HepG2 (cell line): Measurements from ENCODE around the gene NFATC3. TPM values are rescaled to one million over a fixed set of nuclear protein-coding genes. Genes with fewer than 3 reads are reported as not detected.

ENCODE experiments used
- GATAD1 ChIP-seq: IDR thresholded peaks from 2 replicates; pipeline ENCODE4 v1.6.1; 2016; ENCODE audit warnings: missing genetic modification reagents, missing compliant biosample characterization
- HIVEP1 ChIP-seq: sonication (generic); formaldehyde crosslinking; IDR thresholded peaks from 2 replicates; pipeline ENCODE4 v1.4.0; 2020; ENCODE audit warnings: mild to moderate bottlenecking, missing genetic modification reagents
- ISX ChIP-seq: sonication (generic); formaldehyde crosslinking; conservative IDR thresholded peaks from 2 replicates; pipeline ENCODE4 v1.5.0; 2020; ENCODE audit warnings: missing genetic modification reagents
- KLF13 ChIP-seq: sonication (generic); formaldehyde crosslinking; IDR thresholded peaks from 2 replicates; pipeline ENCODE4 v1.4.0; 2020; ENCODE audit warnings: mild to moderate bottlenecking, missing genetic modification reagents
- MAFG ChIP-seq: sonication (generic); formaldehyde crosslinking; IDR thresholded peaks from 2 replicates; pipeline ENCODE4 v1.5.1; 2020; ENCODE audit warnings: mild to moderate bottlenecking, missing genetic modification reagents
- MTF1 ChIP-seq: sonication (generic); formaldehyde crosslinking; IDR thresholded peaks from 2 replicates; pipeline ENCODE4 v1.5.0; 2020; ENCODE audit warnings: missing genetic modification reagents
- NCOA5 ChIP-seq: sonication (generic); formaldehyde crosslinking; IDR thresholded peaks from 2 replicates; pipeline ENCODE4 v1.4.0; 2020; ENCODE audit warnings: missing genetic modification reagents
- NONO ChIP-seq, 2 experiments: fragments of 450-650 bp in 1 of 2; sonication (generic) in 1 of 2; formaldehyde crosslinking in 1 of 2; IDR thresholded peaks in 1 of 2; conservative IDR thresholded peaks in 1 of 2; 2 replicates each; pipeline versions ENCODE4 v1.6.1 to v1.8.0; 2017 to 2022; ENCODE audit warnings: mild to moderate bottlenecking in 1 of 2, missing genetic modification reagents in 1 of 2, moderate library complexity in 1 of 2
- TOPORS ChIP-seq: sonication (generic); formaldehyde crosslinking; IDR thresholded peaks from 2 replicates; pipeline ENCODE4 v1.8.0; 2023; ENCODE audit warnings: mild to moderate bottlenecking, missing genetic modification reagents
- ZFP82 ChIP-seq: sonication (generic); formaldehyde crosslinking; IDR thresholded peaks from 2 replicates; pipeline ENCODE4 v1.5.1; 2020; ENCODE audit warnings: mild to moderate bottlenecking, missing genetic modification reagents, borderline replicate concordance
- ZNF335 ChIP-seq: sonication (generic); formaldehyde crosslinking; IDR thresholded peaks from 2 replicates; pipeline ENCODE4 v1.4.0; 2020; ENCODE audit warnings: missing genetic modification reagents
- ZNF589 ChIP-seq: sonication (generic); formaldehyde crosslinking; conservative IDR thresholded peaks from 2 replicates; pipeline ENCODE4 v1.8.0; 2022; ENCODE audit warnings: mild to moderate bottlenecking, moderate library complexity, missing genetic modification reagents
- ZNF646 ChIP-seq: sonication (generic); formaldehyde crosslinking; IDR thresholded peaks from 2 replicates; pipeline ENCODE4 v1.9.0; 2021; ENCODE audit warnings: mild to moderate bottlenecking, missing genetic modification reagents
- polyA plus RNA-seq, 8 experiments: library from polyadenylated mRNA; depleted of rRNA in 3 of 8; stranded (reverse) in 7 of 8; unstranded in 1 of 8; fragments of >200 nt; fragmentation: Illumina TruSeq in 4 of 8; extraction: Trizol in 4 of 8; gene quantifications; 2 replicates each; pipeline versions ENCODE4 v1.2.1 to v1.2.3, GENCODE V29; 2011 to 2016; ENCODE audit warnings: low read depth in 4 of 8, missing spikeins in 1 of 8, mixed read lengths in 1 of 8; ENCODE audit not compliant: insufficient read depth in 1 of 8
- total RNA-seq, 5 experiments: library from RNA; depleted of rRNA; stranded (reverse); fragments of >200 nt; fragmentation: Illumina TruSeq; extraction: Trizol; gene quantifications; 2 replicates each; pipeline ENCODE4 v1.2.3, GENCODE V29; 2016; ENCODE audit warnings: low read depth in 1 of 5
- TF ChIP-seq, protein P1 (sequence below): sonication (generic); formaldehyde crosslinking; IDR thresholded peaks from 2 replicates; pipeline ENCODE4 v1.8.1; 2023; ENCODE audit warnings: mild to moderate bottlenecking, missing genetic modification reagents, borderline replicate concordance
- TF ChIP-seq, protein P2 (sequence below): sonication (generic); formaldehyde crosslinking; IDR thresholded peaks from 2 replicates; pipeline ENCODE4 v1.8.0; 2022; ENCODE audit warnings: missing genetic modification reagents, mild to moderate bottlenecking, moderate library complexity, borderline replicate concordance
- TF ChIP-seq, protein P3 (sequence below), 2 experiments: sonication (generic) in 1 of 2; formaldehyde crosslinking in 1 of 2; IDR thresholded peaks; 2 replicates each; pipeline versions ENCODE4 v1.6.1 to v1.9.0; 2014 to 2022; ENCODE audit warnings: antibody characterized with exemption in 1 of 2, borderline replicate concordance in 1 of 2, inconsistent platforms in 1 of 2, low read depth in 1 of 2, missing genetic modification reagents in 1 of 2

NFATC3 gene
- total and polyA plus RNA-seq, 2 of the 13 experiments (the other 11 are each of a cell fraction or from before 2014, with no cell fraction given) = 52.6 to 62.7 TPM

DNA sequence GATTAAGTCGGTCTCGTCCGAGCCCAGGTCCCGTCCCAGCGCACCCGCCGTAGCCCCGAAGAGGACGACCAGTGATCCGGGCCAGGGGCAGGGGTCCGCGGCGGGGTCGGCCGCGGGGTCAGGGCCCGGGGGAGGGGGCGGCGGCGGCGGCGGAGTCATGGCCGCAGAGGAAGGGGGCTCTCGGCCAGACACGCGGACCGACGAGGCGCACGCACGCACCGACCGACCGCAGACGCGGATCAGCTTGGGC lies 150.6 kb downstream of the NFATC3 start, which contains the start of gene ESRP2 (continued):
- TF ChIP-seq TOPORS (CRISPR knock-in tag) (0 out of 2 replicates have a peak, but pooled peaks have one; percentile 56), MAFG (CRISPR knock-in tag) (no peak), KLF13 (CRISPR knock-in tag) (no peak), ZNF335 (CRISPR knock-in tag) (no peak), ZNF589 (CRISPR knock-in tag) (peak; percentile 39), NONO (IDR thresholded peaks at IDR 0.05) (no peak), NONO (CRISPR knock-in tag; conservative IDR thresholded peaks at IDR 0.05) (peak; percentile 17; the same call in 1 of the 2 replicates), NCOA5 (CRISPR knock-in tag) (no peak), ZFP82 (CRISPR knock-in tag) (0 out of 2 replicates have a peak, but pooled peaks have one; percentile 23), ISX (no peak), HIVEP1 (CRISPR knock-in tag) (no peak), ZNF646 (CRISPR knock-in tag) (no peak), GATAD1 (no peak), MTF1 (CRISPR knock-in tag) (no peak)
- TF ChIP-seq, protein P1, sequence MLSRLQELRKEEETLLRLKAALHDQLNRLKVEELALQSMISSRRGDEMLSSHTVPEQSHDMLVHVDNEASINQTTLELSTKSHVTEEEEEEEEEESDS = no peak
- TF ChIP-seq, protein P2, sequence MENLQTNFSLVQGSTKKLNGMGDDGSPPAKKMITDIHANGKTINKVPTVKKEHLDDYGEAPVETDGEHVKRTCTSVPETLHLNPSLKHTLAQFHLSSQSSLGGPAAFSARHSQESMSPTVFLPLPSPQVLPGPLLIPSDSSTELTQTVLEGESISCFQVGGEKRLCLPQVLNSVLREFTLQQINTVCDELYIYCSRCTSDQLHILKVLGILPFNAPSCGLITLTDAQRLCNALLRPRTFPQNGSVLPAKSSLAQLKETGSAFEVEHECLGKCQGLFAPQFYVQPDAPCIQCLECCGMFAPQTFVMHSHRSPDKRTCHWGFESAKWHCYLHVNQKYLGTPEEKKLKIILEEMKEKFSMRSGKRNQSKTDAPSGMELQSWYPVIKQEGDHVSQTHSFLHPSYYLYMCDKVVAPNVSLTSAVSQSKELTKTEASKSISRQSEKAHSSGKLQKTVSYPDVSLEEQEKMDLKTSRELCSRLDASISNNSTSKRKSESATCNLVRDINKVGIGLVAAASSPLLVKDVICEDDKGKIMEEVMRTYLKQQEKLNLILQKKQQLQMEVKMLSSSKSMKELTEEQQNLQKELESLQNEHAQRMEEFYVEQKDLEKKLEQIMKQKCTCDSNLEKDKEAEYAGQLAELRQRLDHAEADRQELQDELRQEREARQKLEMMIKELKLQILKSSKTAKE (CRISPR knock-in tag) = 0 out of 2 replicates have a peak, but pooled peaks have one; percentile 4
- TF ChIP-seq, protein P3, sequence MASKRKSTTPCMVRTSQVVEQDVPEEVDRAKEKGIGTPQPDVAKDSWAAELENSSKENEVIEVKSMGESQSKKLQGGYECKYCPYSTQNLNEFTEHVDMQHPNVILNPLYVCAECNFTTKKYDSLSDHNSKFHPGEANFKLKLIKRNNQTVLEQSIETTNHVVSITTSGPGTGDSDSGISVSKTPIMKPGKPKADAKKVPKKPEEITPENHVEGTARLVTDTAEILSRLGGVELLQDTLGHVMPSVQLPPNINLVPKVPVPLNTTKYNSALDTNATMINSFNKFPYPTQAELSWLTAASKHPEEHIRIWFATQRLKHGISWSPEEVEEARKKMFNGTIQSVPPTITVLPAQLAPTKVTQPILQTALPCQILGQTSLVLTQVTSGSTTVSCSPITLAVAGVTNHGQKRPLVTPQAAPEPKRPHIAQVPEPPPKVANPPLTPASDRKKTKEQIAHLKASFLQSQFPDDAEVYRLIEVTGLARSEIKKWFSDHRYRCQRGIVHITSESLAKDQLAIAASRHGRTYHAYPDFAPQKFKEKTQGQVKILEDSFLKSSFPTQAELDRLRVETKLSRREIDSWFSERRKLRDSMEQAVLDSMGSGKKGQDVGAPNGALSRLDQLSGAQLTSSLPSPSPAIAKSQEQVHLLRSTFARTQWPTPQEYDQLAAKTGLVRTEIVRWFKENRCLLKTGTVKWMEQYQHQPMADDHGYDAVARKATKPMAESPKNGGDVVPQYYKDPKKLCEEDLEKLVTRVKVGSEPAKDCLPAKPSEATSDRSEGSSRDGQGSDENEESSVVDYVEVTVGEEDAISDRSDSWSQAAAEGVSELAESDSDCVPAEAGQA (IDR thresholded peaks at IDR 0.05; ENCODE audit: low read depth) = no peak
- TF ChIP-seq, protein P3 (CRISPR knock-in tag; IDR thresholded peaks at IDR 0.05; ENCODE audit: borderline replicate concordance) = no peak
